OCI-LY7 (cell line): ENCODE results near the gene ANKRD13D.

Experiments used
- EZH2phosphoT487 ChIP-seq: fragments of 200-600 bp; sonication (generic); IDR thresholded peaks from 2 replicates; pipeline ENCODE4 v1.6.1; 2018; ENCODE audit warnings: low read depth, borderline replicate concordance, mild to moderate bottlenecking, mixed run types, antibody characterized with exemption, low read length, moderate library complexity, mixed read lengths
- TF ChIP-seq, protein P1 (sequence below): fragments of 200-600 bp; sonication (generic); conservative IDR thresholded peaks from 2 replicates; pipeline ENCODE4 v1.5.1; 2014; ENCODE audit warnings: mild to moderate bottlenecking, antibody characterized with exemption, low read length, moderate library complexity, mixed read lengths

DNA sequence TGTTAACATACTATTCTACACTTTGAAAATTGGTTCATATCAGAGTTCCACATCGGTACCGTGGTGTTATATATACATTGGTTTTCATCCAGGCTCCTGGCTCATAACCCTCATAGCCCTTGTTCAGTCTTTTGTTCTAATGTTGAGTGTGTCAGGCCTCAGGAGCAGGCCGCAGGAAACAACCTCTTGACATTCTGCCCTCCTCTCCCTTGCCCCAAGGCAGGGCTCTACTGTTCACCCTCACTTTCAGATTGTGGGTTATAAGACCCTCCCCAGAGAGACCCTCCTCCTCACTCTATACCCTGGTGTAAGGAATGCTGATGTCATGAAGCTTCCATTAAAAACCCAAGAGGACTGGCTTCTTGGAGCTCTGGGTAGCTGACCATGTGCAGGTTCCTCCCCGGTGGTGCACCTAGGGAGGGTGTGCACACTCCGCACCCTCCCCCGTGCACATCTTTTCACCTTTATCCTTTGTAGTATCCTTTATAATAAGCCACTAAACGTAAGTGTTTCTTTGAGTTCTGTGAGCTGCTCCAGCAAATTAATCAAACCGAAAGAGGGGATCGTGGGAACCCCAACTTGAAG lies 26.3 kb downstream of the ANKRD13D start:
- TF ChIP-seq, protein P1, sequence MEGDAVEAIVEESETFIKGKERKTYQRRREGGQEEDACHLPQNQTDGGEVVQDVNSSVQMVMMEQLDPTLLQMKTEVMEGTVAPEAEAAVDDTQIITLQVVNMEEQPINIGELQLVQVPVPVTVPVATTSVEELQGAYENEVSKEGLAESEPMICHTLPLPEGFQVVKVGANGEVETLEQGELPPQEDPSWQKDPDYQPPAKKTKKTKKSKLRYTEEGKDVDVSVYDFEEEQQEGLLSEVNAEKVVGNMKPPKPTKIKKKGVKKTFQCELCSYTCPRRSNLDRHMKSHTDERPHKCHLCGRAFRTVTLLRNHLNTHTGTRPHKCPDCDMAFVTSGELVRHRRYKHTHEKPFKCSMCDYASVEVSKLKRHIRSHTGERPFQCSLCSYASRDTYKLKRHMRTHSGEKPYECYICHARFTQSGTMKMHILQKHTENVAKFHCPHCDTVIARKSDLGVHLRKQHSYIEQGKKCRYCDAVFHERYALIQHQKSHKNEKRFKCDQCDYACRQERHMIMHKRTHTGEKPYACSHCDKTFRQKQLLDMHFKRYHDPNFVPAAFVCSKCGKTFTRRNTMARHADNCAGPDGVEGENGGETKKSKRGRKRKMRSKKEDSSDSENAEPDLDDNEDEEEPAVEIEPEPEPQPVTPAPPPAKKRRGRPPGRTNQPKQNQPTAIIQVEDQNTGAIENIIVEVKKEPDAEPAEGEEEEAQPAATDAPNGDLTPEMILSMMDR, result no peak
- no peak for TF ChIP-seq EZH2phosphoT487
